Mesendoderm (in vitro differentiated cells): ENCODE data around the gene C5orf52.
"Not testable (repeated sequence)": the region's sequence is repeated elsewhere in the genome, so short reads cannot be mapped to it uniquely, and the experiment has no call there.

Experiments used
- DNase-seq: peaks from one replicate; pipeline ENCODE4 v3.0.0; 2013
- H2AK5ac ChIP-seq: 2 replicates; pipeline ENCODE4 v1.6.1; 2013; ENCODE audit warnings: low read length, inconsistent platforms
- H2BK120ac ChIP-seq: 2 replicates; pipeline ENCODE4 v1.6.1; 2013; ENCODE audit warnings: low read depth, mild to moderate bottlenecking, low read length, moderate library complexity, mixed read lengths
- H2BK15ac ChIP-seq: replicated peaks from 2 replicates; pipeline ENCODE4 v1.6.1; 2013; ENCODE audit warnings: low read depth, mild to moderate bottlenecking, moderate library complexity
- H2BK5ac ChIP-seq: 2 replicates; pipeline ENCODE4 v1.6.1; 2013; ENCODE audit warnings: low read length, inconsistent platforms
- H3K18ac ChIP-seq: 2 replicates; pipeline ENCODE4 v1.6.1; 2013; ENCODE audit warnings: mild to moderate bottlenecking, low read length, mixed read lengths
- H3K23ac ChIP-seq: one replicate; pipeline ENCODE4 v1.6.1; 2013; ENCODE audit warnings: low read length
- H3K27ac ChIP-seq: 2 replicates; pipeline ENCODE4 v1.5.1; 2013; ENCODE audit warnings: low read depth, mild to moderate bottlenecking, inconsistent platforms, low read length, moderate library complexity
- H3K27me3 ChIP-seq: 2 replicates; pipeline ENCODE4 v1.6.1; 2013; ENCODE audit warnings: low read length, control low read depth, mild to moderate bottlenecking, inconsistent platforms; ENCODE audit not compliant: insufficient read depth, poor library complexity
- H3K36me3 ChIP-seq: 2 replicates; pipeline ENCODE4 v1.6.1; 2013; ENCODE audit warnings: low read length, inconsistent platforms; ENCODE audit not compliant: control insufficient read depth, insufficient read depth
- H3K4ac ChIP-seq: one replicate; pipeline ENCODE4 v1.6.1; 2013; ENCODE audit warnings: low read depth, mild to moderate bottlenecking, low read length, moderate library complexity
- H3K4me1 ChIP-seq: 2 replicates; pipeline ENCODE4 v1.6.1; 2013; ENCODE audit warnings: low read depth, low read length, inconsistent platforms; ENCODE audit not compliant: control insufficient read depth
- H3K4me2 ChIP-seq: 2 replicates; pipeline ENCODE4 v1.6.1; 2013; ENCODE audit warnings: low read length
- H3K4me3 ChIP-seq: 2 replicates; pipeline ENCODE4 v1.5.1; 2013; ENCODE audit warnings: mild to moderate bottlenecking, low read length
- H3K56ac ChIP-seq: one replicate; pipeline ENCODE4 v1.6.1; 2013; ENCODE audit warnings: low read length
- H3K79me1 ChIP-seq: 2 replicates; pipeline ENCODE4 v1.6.1; 2013; ENCODE audit warnings: low read length, inconsistent platforms
- H3K79me2 ChIP-seq: 2 replicates; pipeline ENCODE4 v1.6.1; 2013; ENCODE audit warnings: mild to moderate bottlenecking, low read length; ENCODE audit not compliant: control insufficient read depth, insufficient read depth
- H3K9ac ChIP-seq: 2 replicates; pipeline ENCODE4 v1.6.1; 2013; ENCODE audit warnings: low read length, inconsistent platforms
- H4K5ac ChIP-seq: one replicate; pipeline ENCODE4 v1.6.1; 2013; ENCODE audit warnings: low read length
- H4K8ac ChIP-seq: one replicate; pipeline ENCODE4 v1.6.1; 2013; ENCODE audit warnings: low read depth, mild to moderate bottlenecking, control low read depth, low read length, moderate library complexity
- WGBS: extraction: QIAGEN DNeasy Blood & Tissue Kit; methylation state at CpG from one replicate; pipeline ENCODE4 v1.1.7; 2013; ENCODE audit warnings: low lambda C conversion rate, missing lambda C conversion rate; ENCODE audit not compliant: insufficient coverage; ENCODE audit errors: extremely low coverage; 5-methylcytosine and 5-hydroxymethylcytosine counted together

Gene C5orf52

GRCh38 chr5:157689942-157690689 lies 18.8 kb downstream of the C5orf52 start:
- H3K79me2 ChIP-seq, result no peaks in the 10 kb centered on the region
- no CpG with 5 or more reads among the region's 52 CpGs for WGBS
- no peak overlapping the region for H2BK5ac ChIP-seq
- H4K8ac ChIP-seq, result no peak overlapping the region
- H3K4me1 ChIP-seq, result no peaks in the 10 kb centered on the region
- H3K4me2 ChIP-seq, result no peak overlapping the region
- H2AK5ac ChIP-seq, result no peak overlapping the region
- H3K18ac ChIP-seq, result no peak overlapping the region
- no peak overlapping the region for H3K4ac ChIP-seq
- H3K27me3 ChIP-seq, result no peaks in the 10 kb centered on the region
- no peak overlapping the region for H4K5ac ChIP-seq
- no peak overlapping the region for H3K23ac ChIP-seq
- no peak overlapping the region for H3K56ac ChIP-seq
- no peak for DNase-seq
- H2BK120ac ChIP-seq, result no peak overlapping the region
- H3K36me3 ChIP-seq, result no peaks in the 10 kb centered on the region
- H3K4me3 ChIP-seq, result no peak overlapping the region
- H3K79me1 ChIP-seq, result no peaks in the 10 kb centered on the region
- H3K27ac ChIP-seq, result no peak overlapping the region
- no peak overlapping the region for H3K9ac ChIP-seq
- H2BK15ac ChIP-seq, result no peak overlapping the region

DNA sequence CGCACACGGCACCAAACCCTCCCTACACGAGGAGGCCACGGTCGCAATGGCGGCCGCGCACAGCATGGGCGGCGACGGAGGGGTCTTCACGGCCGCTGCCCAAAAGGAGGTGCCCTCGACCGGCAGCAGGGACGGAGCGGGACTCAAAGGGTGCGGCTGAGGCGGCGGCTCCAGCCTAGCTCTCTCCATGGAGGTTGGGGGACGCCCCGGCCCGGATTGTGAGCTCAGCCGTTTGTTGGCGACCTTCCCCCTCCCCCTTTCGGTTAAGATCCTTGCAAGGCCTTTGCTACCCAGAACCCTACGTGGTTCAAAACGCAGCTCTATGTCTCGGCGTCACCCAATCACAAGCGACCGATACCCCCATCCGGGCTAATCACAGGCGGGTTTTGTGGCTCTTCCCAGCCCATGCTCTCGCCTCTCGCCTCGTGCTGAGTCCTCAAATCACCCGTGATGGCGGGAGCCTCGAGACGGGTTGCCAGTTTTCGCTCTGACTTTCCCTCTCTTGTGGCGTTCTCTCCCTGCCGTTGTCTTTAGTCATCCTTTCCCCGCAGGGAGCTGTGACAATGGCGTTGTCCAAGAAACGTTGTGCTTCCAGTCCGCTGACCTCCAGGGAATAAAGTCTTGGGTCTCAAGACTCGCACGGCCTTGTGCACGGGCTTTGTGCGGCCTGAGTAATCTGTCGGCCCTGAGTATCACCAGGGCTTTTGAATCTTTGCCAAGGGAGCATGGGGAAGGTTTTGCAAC lies 19.5 kb downstream of the C5orf52 start:
- Histone ChIP-seq H3K56ac (no peak overlapping the region), H3K18ac (no peak overlapping the region), H3K4me1 (no peaks in the 10 kb centered on the region), H2BK120ac (no peak overlapping the region), H3K27ac (no peak overlapping the region), H3K79me2 (no peaks in the 10 kb centered on the region), H2BK5ac (no peak overlapping the region), H4K8ac (no peak overlapping the region), H3K23ac (no peak overlapping the region), H3K4me3 (no peak overlapping the region), H3K9ac (no peak overlapping the region), H4K5ac (no peak overlapping the region), H2BK15ac (no peak overlapping the region), H3K4me2 (no peak overlapping the region), H3K36me3 (no peaks in the 10 kb centered on the region), H3K79me1 (no peaks in the 10 kb centered on the region), H3K27me3 (no peaks in the 10 kb centered on the region), H2AK5ac (no peak overlapping the region), H3K4ac (no peak overlapping the region)
- WGBS, result no CpG with 5 or more reads among the region's 53 CpGs
- no peak for DNase-seq

- not testable (repeated sequence) for H2BK120ac ChIP-seq, H3K27ac ChIP-seq, H3K4me3 ChIP-seq, H3K23ac ChIP-seq, H3K4me2 ChIP-seq, H3K4ac ChIP-seq, H2BK5ac ChIP-seq, H3K4me1 ChIP-seq, H2BK15ac ChIP-seq, H3K79me2 ChIP-seq, H3K56ac ChIP-seq, DNase-seq, H3K79me1 ChIP-seq, H3K27me3 ChIP-seq, H4K5ac ChIP-seq, H3K36me3 ChIP-seq, H4K8ac ChIP-seq, H2AK5ac ChIP-seq, H3K9ac ChIP-seq, H3K18ac ChIP-seq
- no CpG with 5 or more reads among the region's 25 CpGs for WGBS
Measured at GRCh38 chr5:157693816-157694215, 22.5 kb downstream of the C5orf52 start.

- H2BK120ac ChIP-seq, H3K79me2 ChIP-seq, H3K4me1 ChIP-seq, DNase-seq, H3K56ac ChIP-seq, H2BK15ac ChIP-seq, H3K23ac ChIP-seq, H4K8ac ChIP-seq, H3K18ac ChIP-seq, H3K36me3 ChIP-seq, H3K27ac ChIP-seq, H3K27me3 ChIP-seq, H3K9ac ChIP-seq, H3K79me1 ChIP-seq, H3K4ac ChIP-seq, H3K4me3 ChIP-seq, H2AK5ac ChIP-seq, H3K4me2 ChIP-seq, H2BK5ac ChIP-seq, H4K5ac ChIP-seq: not testable (repeated sequence)
- WGBS, result no CpG with 5 or more reads among the region's 3 CpGs
Measured at GRCh38 chr5:157696154-157696553, 24.8 kb downstream of the C5orf52 start.

DNA sequence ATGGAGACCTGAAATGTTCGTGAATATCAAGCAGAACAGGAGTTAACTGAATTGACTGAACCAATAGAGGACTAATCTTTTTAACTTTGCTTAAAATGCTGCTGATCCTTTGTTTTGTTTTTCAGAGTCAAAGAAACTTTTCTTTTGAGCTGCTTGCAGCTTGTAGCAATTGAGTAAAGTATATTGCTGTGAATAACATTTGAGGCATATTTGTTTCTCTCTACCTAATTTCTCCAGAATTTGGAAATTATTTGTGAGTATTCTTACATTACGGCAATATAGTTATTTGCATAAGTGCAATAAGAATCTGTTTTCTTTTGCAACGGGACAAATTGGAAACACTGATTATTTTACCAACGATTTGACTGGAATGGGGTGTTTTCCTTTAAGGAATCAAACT lies 27.3 kb downstream of the C5orf52 start:
- not testable (repeated sequence) for H3K36me3 ChIP-seq, H4K5ac ChIP-seq, H2BK15ac ChIP-seq, H3K79me1 ChIP-seq, H2BK5ac ChIP-seq, H2AK5ac ChIP-seq, H3K4me1 ChIP-seq, H3K9ac ChIP-seq, H3K18ac ChIP-seq, H3K4me3 ChIP-seq, H3K27me3 ChIP-seq, H2BK120ac ChIP-seq, H4K8ac ChIP-seq, H3K23ac ChIP-seq, H3K4ac ChIP-seq, H3K4me2 ChIP-seq, H3K27ac ChIP-seq, H3K79me2 ChIP-seq, H3K56ac ChIP-seq
- DNase-seq, result peak; percentile 26
- WGBS, result no CpG with 5 or more reads among the region's 4 CpGs
